Transverse colon (tissue), 4 donors: ENCODE measurements around the gene TXNDC8. TPM values are rescaled to one million over a fixed set of nuclear protein-coding genes. Genes with fewer than 3 reads are reported as not detected.

Experiments used
- DNase-seq: peaks from one replicate; pipeline ENCODE4 v3.0.0-alpha.2; 2019
- H3K27ac ChIP-seq, 4 donors: fragments of 200-600 bp; sonication (generic); 2 replicates each; pipeline ENCODE4 v1.5.1; 2016 to 2018; ENCODE audit warnings: inconsistent platforms in 4 of 4
- H3K27me3 ChIP-seq: fragments of 200-600 bp; sonication (generic); 2 replicates; pipeline ENCODE4 v1.5.1; 2017; ENCODE audit warnings: inconsistent platforms
- H3K36me3 ChIP-seq, 4 donors: fragments of 200-600 bp; sonication (generic); 2 replicates each; pipeline ENCODE4 v1.5.1; 2017 to 2019; ENCODE audit warnings: inconsistent platforms in 4 of 4
- H3K4me1 ChIP-seq, 4 donors: fragments of 200-600 bp; sonication (generic); 2 replicates each; pipeline ENCODE4 v1.5.1; 2017 to 2020; ENCODE audit warnings: inconsistent platforms in 4 of 4
- H3K4me3 ChIP-seq, 4 donors: fragments of 200-600 bp; sonication (generic); 1 replicate in 1 of 4; 2 replicates in 3 of 4; pipeline versions ENCODE4 v1.5.1 to v1.6.1; 2017 to 2019; ENCODE audit warnings: inconsistent platforms in 4 of 4
- H3K9me3 ChIP-seq, 2 donors: fragments of 200-600 bp; sonication (generic); 2 replicates each; pipeline ENCODE4 v1.5.1; 2017 to 2019; ENCODE audit warnings: inconsistent platforms in 2 of 2
- CTCF ChIP-seq, 5 experiments: fragments of 200-600 bp in 3 of 5; fragments of 450-650 bp in 2 of 5; sonication (generic) in 3 of 5; IDR thresholded peaks; 1 replicate in 2 of 5; 2 replicates in 3 of 5; pipeline ENCODE4 v1.5.1; 2016 to 2017; ENCODE audit warnings: antibody characterized with exemption in 5 of 5, inconsistent platforms in 3 of 5, mild to moderate bottlenecking in 2 of 5, moderate library complexity in 1 of 5
- EP300 ChIP-seq: sonication (generic); formaldehyde crosslinking; IDR thresholded peaks from one replicate; pipeline ENCODE4 v1.6.1; 2017; ENCODE audit warnings: antibody characterized with exemption, low read depth
- POLR2A ChIP-seq: fragments of 450-650 bp; IDR thresholded peaks from one replicate; pipeline ENCODE4 v1.6.1; 2016; ENCODE audit warnings: antibody characterized with exemption, mild to moderate bottlenecking, moderate library complexity
- POLR2AphosphoS5 ChIP-seq, 3 donors: sonication (generic); formaldehyde crosslinking; IDR thresholded peaks; one replicate each; pipeline ENCODE4 v1.6.1; 2016; ENCODE audit warnings: antibody characterized with exemption in 3 of 3
- WGBS, 2 donors: methylation state at CpG; one replicate each; pipeline ENCODE4 v1.1.5; 2018; ENCODE audit warnings: low coverage in 1 of 2; 5-methylcytosine and 5-hydroxymethylcytosine counted together
- in situ Hi-C, 4 donors: fragments of 200-750 bp; cut with MboI; loops; one replicate each; pipeline versions ENCODE4 v1.15.0 to v1.15.1; 2017; ENCODE audit warnings: low sequenced_read_pairs in 3 of 4, low pct_ligation_motif_present in 1 of 4, low pct_unique_long_range_greater_than_20kb in 1 of 4
- intact Hi-C: fragments of 100-400 bp; cut with DNase I; formaldehyde crosslinking; loops from one replicate; pipeline ENCODE4 v1.15.1; 2023; ENCODE audit warnings: low total_unique reads
- total RNA-seq, 4 donors: library from RNA; depleted of rRNA; stranded (reverse); fragments of >200 nt; gene quantifications; one replicate each; pipeline ENCODE4 v1.1.0, GENCODE V29; 2016

The TXNDC8 gene
- total RNA-seq, 4 donors from 2014 or later, result not detected

GRCh38 chr9:110332766-110333165 is 4.9 kb downstream of the TXNDC8 start:
- Histone ChIP-seq H3K36me3 (no peaks in the 10 kb centered on the region), H3K27ac (no peak overlapping the region), H3K4me3 (no peak overlapping the region), H3K27me3 (no peaks in the 10 kb centered on the region), H3K9me3 (no peaks in the 10 kb centered on the region), H3K4me1 (peaks cover 0 to 2% (median 0%) of the 10 kb centered on the region in 4 donors)
- intact Hi-C loops (no loop called here), in situ Hi-C loops (no loop called here)
- 79 to 81% methylated on average over 3 of the region's 3 CpGs for WGBS, 2 donors
- TF ChIP-seq POLR2A, result no peak
- no peak for TF ChIP-seq POLR2AphosphoS5 (IDR thresholded peaks at IDR 0.05)
- no peak for TF ChIP-seq EP300
- TF ChIP-seq CTCF (IDR thresholded peaks at IDR 0.05), result no peak
- DNase-seq, result no peak

- Histone ChIP-seq H3K4me1 (no peaks in the 10 kb centered on the region), H3K9me3 (no peaks in the 10 kb centered on the region), H3K36me3 (no peaks in the 10 kb centered on the region), H3K4me3 (no peak overlapping the region), H3K27ac (no peak overlapping the region), H3K27me3 (no peaks in the 10 kb centered on the region)
- WGBS, 2 donors, result 100% methylated on average over 1 of the region's 1 CpG
- TF ChIP-seq EP300, result no peak
- no peak for TF ChIP-seq POLR2A
- TF ChIP-seq POLR2AphosphoS5 (IDR thresholded peaks at IDR 0.05), result no peak
- no peak for TF ChIP-seq CTCF (IDR thresholded peaks at IDR 0.05)
- in situ Hi-C loops (no loop called here), intact Hi-C loops (no loop called here)
- DNase-seq, result no peak
Observed at GRCh38 chr9:110330484-110331105, 7.1 kb downstream of the TXNDC8 start.

- 67 to 75% methylated on average over 2 to 5 of the region's 5 CpGs for WGBS, 2 donors
- no peaks in the 10 kb centered on the region for H3K27me3 ChIP-seq
- no peaks in the 10 kb centered on the region for H3K4me1 ChIP-seq
- no peaks in the 10 kb centered on the region for H3K36me3 ChIP-seq
- intact Hi-C loops, result no loop called here
- in situ Hi-C loops, result no loop called here
- H3K9me3 ChIP-seq, result no peaks in the 10 kb centered on the region
- TF ChIP-seq CTCF (IDR thresholded peaks at IDR 0.05) (no peak), POLR2AphosphoS5 (IDR thresholded peaks at IDR 0.05) (no peak), EP300 (no peak), POLR2A (no peak)
- no peak overlapping the region for H3K27ac ChIP-seq
- DNase-seq, result no peak
- H3K4me3 ChIP-seq, result no peak overlapping the region
Observed at GRCh38 chr9:110329639-110330230, 7.9 kb downstream of the TXNDC8 start.

- H3K27ac ChIP-seq, result no peak overlapping the region
- H3K9me3 ChIP-seq, result no peaks in the 10 kb centered on the region
- in situ Hi-C loops, result no loop called here
- no peaks in the 10 kb centered on the region for H3K36me3 ChIP-seq
- TF ChIP-seq POLR2A (no peak), CTCF (IDR thresholded peaks at IDR 0.05) (no peak), EP300 (no peak), POLR2AphosphoS5 (IDR thresholded peaks at IDR 0.05) (no peak)
- H3K27me3 ChIP-seq, result no peaks in the 10 kb centered on the region
- DNase-seq, result no peak
- no peak overlapping the region for H3K4me3 ChIP-seq
- intact Hi-C loops, result no loop called here
- 79 to 83% methylated on average over 1 of the region's 1 CpG for WGBS, 2 donors
- no peaks in the 10 kb centered on the region for H3K4me1 ChIP-seq
Observed at GRCh38 chr9:110328763-110329162, 8.9 kb downstream of the TXNDC8 start.
